Right lobe of liver (tissue), 4 donors: ENCODE measurements around the gene TRIP6.

ENCODE experiments used
- POLR2A ChIP-seq: fragments of 450-650 bp; IDR thresholded peaks from one replicate; pipeline ENCODE4 v1.6.1; 2017; ENCODE audit warnings: antibody characterized with exemption, mild to moderate bottlenecking
- TF ChIP-seq, protein P1 (sequence below), 4 donors: fragments of 200-600 bp in 3 of 4; fragments of 450-650 bp in 1 of 4; IDR thresholded peaks; one replicate each; pipeline versions ENCODE4 v1.5.1 to v1.8.0; 2016 to 2022; ENCODE audit warnings: antibody characterized with exemption in 4 of 4, mild to moderate bottlenecking in 2 of 4
- donor health status: DM: no; HTN: no; CAD: no.
- donor health status: DM: no; HTN: no; CAD: no.
- donor health status: DM: no; HTN: yes; CAD: no.

DNA sequence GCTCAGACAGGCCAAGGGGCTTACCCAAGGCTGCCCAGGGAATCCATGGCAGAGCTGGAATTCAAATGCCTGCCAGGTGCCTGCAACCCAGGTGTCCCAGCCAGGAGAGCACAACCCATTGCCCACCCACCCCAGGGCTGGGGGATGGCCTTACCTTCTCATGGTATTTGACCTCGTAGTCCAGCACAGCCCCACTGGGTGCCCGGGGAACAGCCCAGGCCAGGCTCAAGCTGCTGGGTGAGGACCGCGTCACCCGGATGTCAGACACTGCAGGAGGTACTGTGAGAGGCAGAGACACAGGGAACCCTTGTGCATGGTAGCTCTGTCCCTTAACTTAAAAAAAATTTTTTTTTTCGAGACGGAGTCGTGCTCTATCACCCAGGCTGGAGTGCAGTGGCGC lies 48.8 kb upstream of the TRIP6 start:
- TF ChIP-seq, protein P1, sequence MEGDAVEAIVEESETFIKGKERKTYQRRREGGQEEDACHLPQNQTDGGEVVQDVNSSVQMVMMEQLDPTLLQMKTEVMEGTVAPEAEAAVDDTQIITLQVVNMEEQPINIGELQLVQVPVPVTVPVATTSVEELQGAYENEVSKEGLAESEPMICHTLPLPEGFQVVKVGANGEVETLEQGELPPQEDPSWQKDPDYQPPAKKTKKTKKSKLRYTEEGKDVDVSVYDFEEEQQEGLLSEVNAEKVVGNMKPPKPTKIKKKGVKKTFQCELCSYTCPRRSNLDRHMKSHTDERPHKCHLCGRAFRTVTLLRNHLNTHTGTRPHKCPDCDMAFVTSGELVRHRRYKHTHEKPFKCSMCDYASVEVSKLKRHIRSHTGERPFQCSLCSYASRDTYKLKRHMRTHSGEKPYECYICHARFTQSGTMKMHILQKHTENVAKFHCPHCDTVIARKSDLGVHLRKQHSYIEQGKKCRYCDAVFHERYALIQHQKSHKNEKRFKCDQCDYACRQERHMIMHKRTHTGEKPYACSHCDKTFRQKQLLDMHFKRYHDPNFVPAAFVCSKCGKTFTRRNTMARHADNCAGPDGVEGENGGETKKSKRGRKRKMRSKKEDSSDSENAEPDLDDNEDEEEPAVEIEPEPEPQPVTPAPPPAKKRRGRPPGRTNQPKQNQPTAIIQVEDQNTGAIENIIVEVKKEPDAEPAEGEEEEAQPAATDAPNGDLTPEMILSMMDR (IDR thresholded peaks at IDR 0.05) = no peak
- no peak for TF ChIP-seq POLR2A
